GM12872 (cell line): Measurements from ENCODE around the gene NAA35.

Experiments used
- CTCF ChIP-seq: IDR thresholded peaks from 3 replicates; pipeline ENCODE4 v1.5.1; 2011; ENCODE audit warnings: low read depth, mild to moderate bottlenecking, low read length, moderate library complexity; ENCODE audit not compliant: insufficient read depth

NAA35 gene

GRCh38 chr9:85940275-85940831 is 593 bp upstream of the NAA35 start:
- TF ChIP-seq CTCF: no peak

GRCh38 chr9:85941622-85941940 is 635 bp downstream of the NAA35 start:
- no peak for TF ChIP-seq CTCF

- no peak for TF ChIP-seq CTCF
Measured at GRCh38 chr9:85941966-85942912, 1.3 kb downstream of the NAA35 start.

GRCh38 chr9:85942913-85943709 is 2.2 kb downstream of the NAA35 start:
- no peak for TF ChIP-seq CTCF

GRCh38 chr9:85943757-85944430 is 2.9 kb downstream of the NAA35 start:
- TF ChIP-seq CTCF: no peak

GRCh38 chr9:85944672-85945071 is 3.7 kb downstream of the NAA35 start:
- TF ChIP-seq CTCF: no peak

GRCh38 chr9:85949586-85950335 is 8.8 kb downstream of the NAA35 start:
- no peak for TF ChIP-seq CTCF
